Stimulated activated CD4-positive, alpha-beta T cell treated with anti-CD3 and anti-CD28 coated beads, Interleukin-4, amount 100 ng/mL, for 4 hours (primary cell): Measurements from ENCODE around the gene OTUD5.

ENCODE experiments used
- DNase-seq, 2 experiments: peaks; one replicate each; pipeline ENCODE4 v3.0.0-alpha.2; 2020

The OTUD5 gene

DNA sequence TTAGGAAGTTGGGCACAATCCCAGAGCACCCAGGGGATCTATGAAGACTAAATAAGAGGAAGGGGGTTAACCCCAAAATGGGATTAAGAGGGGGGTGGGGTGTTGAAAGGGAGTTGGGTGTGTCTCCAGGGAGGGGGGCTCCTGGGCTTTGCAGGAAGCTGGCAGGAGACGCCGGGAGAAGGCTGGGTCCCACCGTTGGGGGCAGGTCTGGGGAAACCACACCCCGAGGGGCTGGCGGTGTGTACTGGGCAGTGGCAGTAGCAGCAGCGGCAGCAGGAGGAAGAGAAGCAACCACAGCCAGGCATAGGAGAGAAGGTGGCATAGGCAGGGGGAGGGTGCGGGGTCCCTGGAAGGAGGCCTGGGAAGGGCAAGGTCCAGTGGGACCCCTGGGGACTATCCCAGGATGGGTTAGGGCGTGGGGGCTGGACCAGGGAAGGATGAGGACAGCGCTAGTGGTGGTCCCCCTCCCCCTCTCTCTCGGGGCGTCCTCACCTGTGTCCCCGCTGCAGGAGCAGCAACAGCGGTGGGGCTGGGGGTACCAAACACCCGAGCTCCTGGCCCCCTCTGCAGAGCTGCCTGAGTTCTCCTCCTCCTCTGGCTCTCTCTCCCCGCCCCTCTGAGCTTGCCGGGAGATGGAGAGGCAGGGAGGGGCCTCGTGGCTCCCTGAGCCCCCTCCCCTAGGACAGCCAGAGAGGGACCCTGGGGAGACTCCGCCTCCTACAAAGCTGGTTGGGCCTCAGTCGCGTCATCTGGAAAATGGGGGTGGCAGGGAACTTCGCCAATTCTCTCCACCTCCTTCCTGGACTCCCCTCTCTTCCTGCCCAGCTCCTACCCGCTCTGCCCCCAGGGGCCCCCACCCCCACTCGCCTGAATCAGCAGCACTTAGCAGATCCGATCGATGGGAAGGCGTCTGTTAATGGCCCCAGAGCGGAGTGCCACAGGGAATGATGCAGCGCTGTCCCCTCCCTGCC lies 14.1 kb upstream of the OTUD5 start, which contains the start of gene KCND1:
Gene KCND1 (minus strand): TSS at position 596 of the 971 bp plus-strand sequence. CDS start 1,573 bp downstream, outside the sequence.
- peak; percentile 9 to 13 for DNase-seq

DNA sequence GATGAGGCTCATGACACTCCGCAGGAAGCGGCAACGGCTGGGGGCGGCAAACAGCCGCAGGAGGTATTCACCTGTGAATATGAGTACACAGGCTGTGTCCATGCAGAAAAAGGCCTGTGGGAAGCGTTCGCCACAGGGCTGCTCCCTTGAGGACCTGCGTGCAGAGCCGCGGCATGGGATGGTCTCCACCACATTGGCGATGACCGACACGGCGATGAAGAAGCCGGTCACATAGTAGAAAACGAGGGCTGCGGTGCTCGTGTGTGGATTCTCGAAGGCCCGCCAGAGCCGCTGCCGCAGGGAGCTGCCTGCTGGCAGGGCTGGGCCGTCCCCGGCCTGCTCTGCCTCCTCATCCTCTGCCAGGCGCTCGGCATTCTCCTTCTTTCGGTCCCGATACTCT lies 12.1 kb upstream of the OTUD5 start:
- DNase-seq: no peak

DNA sequence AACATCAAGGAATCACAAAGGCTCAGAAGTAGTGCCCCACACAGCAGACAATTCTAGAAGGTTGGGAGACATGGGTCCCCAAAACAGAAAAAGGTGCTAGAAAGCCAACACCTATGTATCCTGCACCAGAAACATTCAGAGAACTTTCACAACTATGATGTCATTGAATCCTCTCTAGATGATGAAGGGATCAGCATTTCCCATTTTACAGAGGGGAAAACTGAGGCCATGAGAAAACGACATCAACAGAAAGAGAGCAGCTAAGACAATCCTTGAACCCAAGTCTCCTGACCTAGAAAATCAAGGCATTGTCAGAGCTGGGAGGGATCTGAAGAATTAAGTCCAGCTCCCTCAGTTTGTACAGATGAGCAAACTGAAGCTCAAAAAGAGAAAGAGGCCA lies 11.0 kb upstream of the OTUD5 start:
- DNase-seq: no peak

DNA sequence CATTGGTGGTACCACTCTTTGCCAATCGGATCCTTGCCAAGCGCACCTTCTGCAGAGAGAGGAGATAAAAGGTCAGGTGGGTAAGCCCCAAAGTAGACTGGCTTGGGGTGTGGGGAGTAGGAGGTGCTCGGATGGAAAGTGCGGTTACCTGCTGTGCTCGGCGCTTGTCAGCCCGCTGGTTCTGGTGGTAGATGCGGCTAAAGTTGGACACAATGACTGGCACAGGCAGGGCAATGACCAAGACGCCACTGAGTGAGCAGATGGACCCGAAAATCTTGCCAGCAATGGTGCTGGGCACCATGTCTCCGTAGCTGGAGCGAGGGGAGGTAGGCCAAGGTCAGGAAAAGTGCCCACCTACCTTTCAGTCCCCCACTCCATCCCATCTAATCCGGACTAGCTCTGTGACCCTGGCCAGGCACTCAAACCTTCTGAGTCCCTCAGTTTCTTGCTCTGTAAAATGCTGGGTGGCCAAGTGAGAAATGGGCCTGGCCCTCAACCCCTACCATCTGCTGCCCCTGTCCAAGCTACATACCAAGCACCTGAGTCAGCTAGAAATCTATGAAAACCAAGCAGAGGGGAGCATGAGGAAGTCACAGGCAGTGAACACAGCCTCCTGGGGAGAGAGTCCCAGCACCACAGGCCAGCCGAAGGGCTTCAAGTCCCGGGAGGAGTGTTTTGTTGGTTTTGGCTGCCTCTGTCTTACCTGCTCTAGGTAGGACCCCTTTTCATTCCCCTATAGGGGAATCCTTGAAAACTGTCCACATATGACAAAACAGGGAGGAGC lies 9.6 kb upstream of the OTUD5 start:
- no peak for DNase-seq

DNA sequence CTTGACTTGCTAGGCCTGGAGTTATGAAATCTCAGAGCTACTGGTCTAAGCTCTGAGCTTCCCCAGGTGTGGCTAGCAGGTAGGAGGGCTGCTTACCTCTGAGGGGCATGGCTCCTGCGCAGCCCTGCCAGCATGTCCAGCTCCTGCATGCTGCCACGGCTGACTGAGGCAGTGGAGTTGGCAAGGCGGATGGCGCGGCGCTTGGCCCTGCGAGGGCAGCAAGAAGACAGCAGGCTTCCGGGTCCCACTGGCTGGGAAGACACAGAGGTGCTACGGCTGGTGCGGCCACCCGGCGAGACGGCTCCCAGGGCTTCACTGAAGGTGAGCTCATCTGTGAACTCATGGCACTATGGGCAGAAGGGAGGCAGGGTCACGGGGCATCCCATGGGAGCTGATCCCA lies 8.6 kb upstream of the OTUD5 start:
- DNase-seq: no peak

DNA sequence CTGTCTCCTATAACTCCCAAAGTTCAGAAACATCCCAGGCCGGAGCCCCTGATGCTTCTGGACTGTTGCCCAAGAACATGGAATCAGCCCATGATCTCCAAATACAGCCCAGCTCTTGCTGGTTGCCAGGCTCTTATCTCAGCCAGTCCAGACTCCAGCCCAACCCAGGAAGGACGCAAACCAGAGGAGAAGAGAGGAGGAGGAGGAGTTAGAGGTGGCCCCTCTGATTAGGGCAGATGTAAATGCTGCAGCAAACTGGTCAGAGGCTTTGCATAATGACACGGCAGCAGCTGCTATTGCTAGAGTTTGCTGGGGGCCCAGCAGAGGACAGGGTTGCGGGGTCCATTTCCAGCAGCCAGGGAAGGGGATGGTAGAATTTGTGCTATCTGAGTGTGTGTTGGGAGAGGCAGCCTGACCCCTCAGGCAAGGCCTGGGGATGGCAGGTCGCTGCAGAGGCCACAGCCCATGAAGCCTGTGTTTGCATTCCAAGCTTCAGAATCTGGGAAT lies 4.2 kb upstream of the OTUD5 start:
- DNase-seq: no peak

DNA sequence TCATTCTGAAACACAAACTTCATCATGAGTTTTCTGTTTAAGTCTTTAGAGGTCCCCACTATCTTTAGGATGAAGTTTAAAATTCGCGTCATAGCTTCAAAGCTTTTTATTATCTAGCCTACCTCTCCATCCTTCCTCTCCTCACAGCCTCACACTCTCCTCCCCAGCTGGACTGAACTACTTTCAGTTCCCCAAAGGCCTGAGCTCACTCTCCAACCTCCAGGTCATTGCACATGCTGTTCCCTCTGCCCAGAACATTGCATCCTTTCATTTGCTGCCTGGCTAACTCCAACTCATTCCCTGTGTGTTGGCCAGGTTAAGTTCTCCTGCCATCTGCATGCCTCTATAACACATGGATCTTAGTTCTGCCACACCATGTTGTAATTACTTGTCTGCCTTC lies 2.9 kb upstream of the OTUD5 start:
- no peak for DNase-seq

DNA sequence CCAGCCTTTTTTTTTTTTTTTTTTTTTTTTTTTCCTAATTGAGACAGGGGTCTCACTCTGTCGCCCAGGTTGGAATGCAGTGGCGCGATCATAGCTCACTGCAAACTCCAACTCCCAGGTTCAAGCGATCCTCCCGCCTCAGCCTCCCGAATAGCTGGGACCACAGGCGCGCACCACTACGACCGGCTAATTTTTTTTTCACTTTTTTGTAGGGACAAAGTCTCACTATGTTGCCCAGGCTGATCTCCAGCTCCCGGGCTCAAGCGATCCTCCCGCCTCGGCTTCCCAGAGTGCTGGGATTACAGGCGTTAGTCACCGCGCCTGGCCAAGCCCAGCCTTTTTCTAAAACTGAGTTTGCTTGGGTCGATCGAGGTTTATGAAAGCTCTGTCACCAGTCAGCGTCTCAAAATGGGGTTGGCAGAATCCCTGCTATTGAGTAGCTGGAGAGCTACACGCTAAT lies 1.3 kb upstream of the OTUD5 start:
- no peak for DNase-seq

DNA sequence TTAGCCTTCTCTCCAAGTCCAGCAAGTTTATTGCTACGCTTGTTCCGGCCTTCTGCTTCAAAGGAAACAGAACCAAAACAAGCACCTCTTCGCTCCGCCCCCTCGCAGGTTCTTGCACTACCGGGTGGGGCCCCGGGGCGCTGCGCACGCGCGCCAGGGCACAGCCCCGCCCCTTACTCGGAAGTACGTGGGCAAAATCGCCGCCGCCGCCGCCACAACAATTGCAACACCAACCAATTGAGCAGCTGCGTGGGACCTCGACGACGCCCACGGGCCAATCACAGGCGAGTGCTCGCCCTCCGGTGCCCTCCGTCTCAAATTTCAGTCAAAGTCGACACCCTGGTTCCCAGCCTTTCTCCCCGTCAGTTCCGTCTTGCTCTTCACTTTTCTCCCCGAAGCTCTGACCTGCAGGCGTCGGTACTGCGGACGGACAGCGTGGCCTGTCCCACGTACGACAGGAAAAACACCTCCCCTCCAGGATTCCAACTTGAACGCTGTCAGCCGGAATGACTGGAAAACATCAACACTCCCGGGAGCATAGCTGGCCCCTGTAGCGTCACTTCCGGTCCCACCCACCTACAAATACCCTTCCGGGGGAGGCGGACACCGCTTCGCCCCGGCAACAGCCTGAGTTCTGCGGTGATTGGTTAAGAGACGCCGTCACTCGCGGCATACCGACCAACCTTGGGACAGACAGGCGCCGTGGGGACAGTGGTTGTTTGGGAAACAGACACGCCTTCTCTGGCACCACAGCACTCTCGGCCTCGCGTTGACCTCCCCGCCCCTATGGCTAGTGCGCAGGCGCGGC lies 624 bp upstream of the OTUD5 start:
- peak; percentile 82 to 93 for DNase-seq

DNA sequence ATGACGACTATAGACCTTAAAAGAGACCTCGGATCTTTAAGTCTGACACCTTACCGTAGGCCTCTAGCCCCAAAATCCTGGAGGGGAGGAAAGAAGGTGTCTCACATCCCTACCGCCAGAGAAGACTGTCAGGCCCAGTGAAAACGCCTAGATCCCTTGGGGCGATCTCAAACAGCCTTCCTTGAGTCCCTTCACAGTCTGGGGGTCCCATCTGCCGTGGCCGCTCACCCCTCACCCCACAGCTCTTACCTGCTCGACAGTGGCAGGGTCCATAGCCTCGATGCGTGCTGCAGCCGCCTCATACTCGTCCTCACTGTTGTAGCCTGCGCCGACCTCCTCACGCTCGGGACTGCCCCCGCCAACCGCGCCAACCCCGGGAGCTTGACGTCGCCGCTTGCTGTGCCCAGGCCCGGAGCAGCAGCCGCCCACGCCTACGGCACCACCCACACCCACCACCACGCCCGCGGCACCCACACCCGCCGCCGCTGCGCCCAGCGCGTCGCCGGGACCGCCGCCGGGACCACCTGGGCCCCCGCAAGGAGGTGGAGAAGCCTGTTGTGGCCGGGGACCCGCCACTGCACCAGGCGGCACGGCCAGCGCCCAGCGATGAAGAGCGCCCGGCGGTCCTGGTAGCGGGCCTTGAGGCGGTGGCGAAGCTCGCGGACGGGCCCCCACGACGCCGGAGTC lies 536 bp downstream of the OTUD5 start:
- peak; percentile 45 to 66 for DNase-seq

DNA sequence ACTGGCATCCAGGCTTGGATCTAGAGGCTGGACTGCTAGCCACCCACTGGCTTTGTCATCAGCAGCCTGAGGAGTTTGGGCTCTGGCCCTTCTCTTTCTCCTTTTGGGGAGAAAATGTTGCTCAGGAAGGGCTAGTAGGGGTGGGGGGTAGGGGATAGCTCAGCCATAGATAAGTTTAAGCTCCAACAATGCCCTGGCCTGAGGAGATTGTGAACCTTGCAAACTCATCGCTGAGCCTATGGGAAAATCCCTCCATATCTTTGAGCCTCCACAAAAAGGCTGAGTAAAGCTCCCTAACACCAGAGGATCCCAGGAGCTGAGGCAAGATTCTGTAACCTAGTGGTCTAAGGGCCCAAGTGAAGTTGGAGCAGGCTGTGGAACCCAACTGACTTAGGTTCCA lies 8.8 kb downstream of the OTUD5 start:
- no peak for DNase-seq

DNA sequence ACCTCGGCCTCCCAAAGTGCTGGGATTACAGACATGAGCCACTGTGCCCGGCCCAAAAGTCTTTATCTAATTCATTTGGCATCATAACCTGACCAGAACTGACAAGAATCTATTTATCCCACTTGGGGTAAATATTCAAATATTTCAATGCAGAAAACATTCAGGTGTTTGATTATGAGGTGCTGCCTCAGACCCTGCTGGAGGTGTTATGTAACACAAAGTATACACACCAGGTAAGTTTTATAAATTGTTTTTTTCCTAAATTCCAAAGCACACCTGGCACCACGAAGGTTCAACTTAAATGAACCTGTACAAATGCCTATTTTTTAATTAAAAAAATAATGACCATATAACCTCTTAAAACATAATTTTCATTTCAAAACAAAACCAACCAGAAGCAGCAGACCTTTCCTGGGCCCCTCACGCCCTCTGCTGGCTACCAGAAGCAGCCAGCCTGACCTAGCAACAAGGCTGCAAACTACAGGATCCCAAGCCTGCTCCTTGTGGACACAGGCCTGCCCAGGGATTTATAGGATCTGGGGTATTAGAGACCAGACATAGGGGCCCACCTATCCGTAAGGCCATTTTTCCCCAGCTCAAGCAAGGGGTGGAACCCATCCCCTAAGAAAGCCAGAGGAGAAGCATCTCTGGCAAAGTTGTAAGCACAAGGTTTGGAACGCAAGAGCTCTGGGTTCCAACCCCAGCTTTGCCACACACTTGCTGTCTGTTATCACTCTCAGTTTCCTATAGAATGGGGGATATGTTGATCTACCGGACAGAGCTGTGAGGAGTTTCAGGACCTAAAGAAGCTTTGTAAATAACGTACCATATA lies 11.7 kb downstream of the OTUD5 start:
- DNase-seq: peak; percentile 31 to 35

DNA sequence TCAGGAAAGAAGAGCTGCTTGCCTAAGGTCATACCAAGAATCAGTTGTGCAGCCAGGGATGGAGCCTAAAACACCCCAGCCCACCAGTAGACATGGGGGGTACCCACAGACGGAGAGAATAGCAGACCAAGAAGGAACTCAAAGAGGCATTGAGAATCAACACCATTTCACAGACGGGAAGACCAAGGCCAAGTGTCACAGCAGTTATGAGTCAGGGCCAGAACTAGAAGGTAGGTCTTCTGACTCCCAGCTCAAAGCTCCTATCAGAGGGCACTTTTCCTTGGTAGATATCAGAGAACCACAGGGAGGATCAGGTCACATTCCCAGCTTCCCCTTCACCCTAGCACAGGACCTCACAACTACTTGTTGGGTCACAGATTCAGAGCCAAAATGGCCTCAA lies 14.5 kb downstream of the OTUD5 start:
- DNase-seq: no peak

DNA sequence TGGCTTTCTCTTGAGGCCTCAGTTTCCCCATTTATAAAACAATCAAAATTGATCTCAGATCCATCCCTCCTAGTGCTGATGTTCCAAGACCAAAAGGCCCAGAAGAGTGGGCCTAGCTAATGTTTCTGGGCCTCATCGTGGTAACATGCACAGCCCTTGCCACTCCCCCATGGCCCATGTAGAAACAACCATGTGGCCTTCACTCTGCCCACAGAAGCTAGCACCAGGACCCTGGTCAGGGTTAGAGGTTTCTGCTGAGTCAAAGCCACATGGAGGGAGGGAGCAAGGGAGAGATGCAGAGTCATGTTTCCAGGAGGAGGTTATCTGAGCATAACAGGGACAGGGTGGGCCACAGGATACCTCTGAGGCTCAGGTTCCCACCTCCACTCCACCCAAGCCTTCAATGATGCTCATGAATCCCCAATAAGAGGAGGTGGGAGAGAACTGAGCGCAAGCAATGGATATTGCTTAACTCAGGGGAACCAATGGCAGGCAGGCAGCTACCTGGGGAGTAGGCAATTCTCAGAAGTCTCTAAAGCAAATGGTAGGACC lies 16.9 kb downstream of the OTUD5 start:
- DNase-seq: no peak

DNA sequence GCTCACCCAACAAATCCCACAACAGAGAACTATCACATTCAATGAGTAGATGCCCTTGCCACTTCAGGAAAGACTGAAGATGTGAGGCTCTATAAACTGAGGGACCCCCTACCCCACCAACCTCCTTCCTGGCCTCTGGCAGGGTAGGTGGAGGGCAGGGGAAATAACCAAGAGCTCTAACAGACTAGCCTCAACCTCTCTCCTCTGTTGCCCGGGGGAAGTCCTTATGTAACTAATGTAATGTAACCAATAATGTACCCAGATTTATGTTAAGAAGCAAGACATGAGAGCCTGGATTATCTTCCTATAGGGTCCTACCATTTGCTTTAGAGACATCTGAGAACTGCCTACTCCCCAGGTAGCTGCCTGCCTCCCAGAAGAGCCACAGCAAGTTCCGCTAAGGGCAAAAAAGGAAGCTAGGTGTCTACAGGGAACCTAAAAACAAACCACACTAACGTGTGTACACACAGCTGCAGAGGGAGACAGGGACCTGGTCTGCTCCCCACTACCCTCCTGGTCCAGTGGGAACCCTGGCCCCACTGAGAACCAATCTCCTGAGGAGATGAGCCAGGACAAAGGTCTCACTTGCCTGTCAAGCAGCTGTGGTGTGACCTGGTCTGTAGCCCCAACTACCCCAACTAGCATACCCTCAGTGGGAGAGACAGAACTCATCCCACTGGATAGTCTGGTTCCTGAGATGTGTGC lies 17.7 kb downstream of the OTUD5 start:
- DNase-seq: no peak

DNA sequence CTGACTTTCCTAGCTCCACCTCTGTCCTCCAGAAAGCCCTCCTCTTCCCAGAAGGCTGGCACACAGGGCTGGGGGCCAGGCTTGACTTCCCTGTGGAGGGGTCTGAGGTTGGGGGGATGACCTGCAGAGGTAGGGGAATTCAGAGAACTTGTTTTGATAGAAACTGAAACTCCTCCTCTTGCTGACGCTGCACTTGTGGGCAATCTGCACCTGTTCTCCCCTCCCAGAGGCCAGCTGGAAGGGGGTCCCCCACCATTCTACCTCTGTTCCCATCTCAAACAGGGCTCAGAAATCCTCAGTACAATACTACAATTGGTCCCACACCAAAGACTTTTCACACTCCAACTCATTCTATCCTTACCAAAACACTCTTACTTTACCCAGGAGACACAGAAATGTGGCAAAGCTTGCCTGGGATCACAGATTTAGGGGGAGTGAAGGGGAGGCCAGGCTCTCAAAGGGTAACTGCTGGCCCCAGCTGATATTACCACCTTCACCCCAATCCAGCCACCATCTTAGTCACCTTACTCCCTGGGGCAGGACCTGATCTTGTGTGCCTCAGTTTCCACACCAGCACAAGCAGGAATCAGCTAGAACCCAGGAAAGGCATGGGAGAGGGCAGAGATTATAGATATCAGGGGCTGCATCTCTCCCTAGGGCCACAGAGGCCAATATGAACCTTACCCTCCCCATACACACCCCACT lies 18.5 kb downstream of the OTUD5 start:
- peak; percentile 49 to 55 for DNase-seq

DNA sequence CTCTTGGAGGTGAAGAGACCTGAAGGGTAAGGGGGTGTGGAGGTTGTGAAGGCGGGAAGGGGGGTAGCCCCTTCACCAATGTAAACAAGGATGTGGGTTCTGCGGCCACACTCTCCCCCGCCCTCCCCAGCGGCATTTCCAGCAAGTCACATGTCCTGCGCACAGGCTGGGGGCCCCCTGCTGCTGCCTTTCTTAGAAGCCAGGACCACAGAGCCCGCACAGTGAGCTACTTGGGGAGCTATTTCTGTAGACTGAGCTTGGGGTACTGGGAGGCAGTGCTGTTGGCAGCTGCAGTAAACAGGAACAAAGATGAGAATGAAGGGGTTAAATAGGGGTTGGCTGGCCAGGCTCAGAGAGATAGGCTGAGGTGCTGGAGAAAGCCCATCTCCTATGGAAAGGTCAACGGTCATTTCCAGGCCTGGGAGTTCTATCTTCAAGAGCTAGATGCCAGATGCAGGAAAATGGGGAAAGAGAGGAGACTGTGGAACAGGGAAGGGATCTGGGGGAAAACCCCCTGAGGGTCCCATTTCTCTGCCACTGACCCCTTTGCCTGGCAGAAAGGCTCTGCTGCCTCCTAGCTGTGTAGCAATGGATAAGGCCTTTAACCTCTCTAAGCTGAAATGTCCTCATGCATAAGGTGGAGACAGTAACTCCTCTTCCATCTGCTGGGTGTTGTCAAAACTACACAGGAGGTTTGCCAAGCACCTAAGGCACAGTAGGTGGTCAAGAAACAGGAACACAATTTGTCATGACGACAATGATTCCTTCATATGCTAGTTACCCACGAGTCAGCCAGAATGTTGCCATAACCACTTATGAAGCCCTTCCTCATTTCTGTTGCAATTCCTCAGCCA lies 20.1 kb downstream of the OTUD5 start:
- DNase-seq: peak; percentile 72 to 85

DNA sequence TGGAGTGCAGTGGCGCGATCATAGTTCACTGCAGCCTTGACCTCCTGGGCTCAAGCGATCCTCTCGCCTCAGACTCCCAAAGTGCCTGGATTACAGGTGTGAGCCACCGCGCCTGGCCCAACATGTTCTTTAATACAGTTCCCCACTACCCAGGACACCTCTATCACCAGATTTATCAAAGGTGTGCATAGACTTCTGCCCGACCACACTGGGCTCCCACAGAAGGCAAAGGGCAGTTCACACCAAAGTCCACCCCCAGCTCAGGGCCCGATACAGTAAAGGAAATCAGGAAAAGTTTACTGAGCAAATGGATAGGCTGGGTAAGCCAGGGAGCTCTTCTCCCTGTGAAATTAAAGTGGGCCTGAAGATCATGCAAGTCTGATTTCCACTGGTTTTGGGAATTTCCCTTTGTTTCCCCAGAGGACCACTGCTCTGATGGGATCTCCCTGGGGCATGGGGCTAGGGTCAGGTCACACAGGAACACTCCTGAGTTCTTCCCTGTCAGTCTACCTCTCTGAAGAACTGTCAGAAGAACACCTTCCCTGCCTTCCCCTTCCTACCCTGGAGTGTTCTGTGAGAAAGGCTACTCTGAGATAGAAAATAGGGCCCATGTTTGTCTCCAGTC lies 20.9 kb downstream of the OTUD5 start:
- no peak for DNase-seq
